Nephron progenitor cell (in vitro differentiated cells): ENCODE data around the gene FOXN3.
A peak's percentile ranks its signal among the peaks of the same experiment; 100 is the strongest.

ENCODE experiments used
- DNase-seq: peaks from one replicate; pipeline ENCODE4 v3.0.0; 2021
- H3K27ac Mint-ChIP-seq: 2 replicates; pipeline ENCODE4 v1.8.0; 2021; ENCODE audit warnings: mild to moderate bottlenecking, moderate library complexity, mixed read lengths
- H3K27me3 Mint-ChIP-seq: 2 replicates; pipeline ENCODE4 v1.8.0; 2021; ENCODE audit warnings: mild to moderate bottlenecking, low read depth, mixed read lengths; ENCODE audit not compliant: poor library complexity
- H3K36me3 Mint-ChIP-seq: 2 replicates; pipeline ENCODE4 v1.8.0; 2021; ENCODE audit warnings: low read depth, mixed read lengths
- H3K4me1 Mint-ChIP-seq: 2 replicates; pipeline ENCODE4 v1.8.0; 2021; ENCODE audit warnings: mixed read lengths
- H3K4me3 Mint-ChIP-seq: 2 replicates; pipeline ENCODE4 v1.8.0; 2021; ENCODE audit warnings: mild to moderate bottlenecking, moderate library complexity, mixed read lengths
- H3K9me3 Mint-ChIP-seq: 2 replicates; pipeline ENCODE4 v1.8.0; 2021; ENCODE audit warnings: mild to moderate bottlenecking, moderate library complexity, mixed read lengths
- CTCF ChIP-seq: fragments of 200-600 bp; sonication (generic); IDR thresholded peaks from 2 replicates; pipeline ENCODE4 v1.5.0; 2021; ENCODE audit warnings: antibody characterized with exemption

FOXN3 gene

GRCh38 chr14:89185919-89186855 is 230.8 kb downstream of the FOXN3 start:
- H3K27ac Mint-ChIP-seq = no peak overlapping the region
- DNase-seq = no peak
- no peak overlapping the region for H3K4me3 Mint-ChIP-seq
- no peak for TF ChIP-seq CTCF
- peaks cover 20% of the 10 kb centered on the region for H3K4me1 Mint-ChIP-seq
- H3K9me3 Mint-ChIP-seq = no peaks in the 10 kb centered on the region
- peaks cover 15% of the 10 kb centered on the region for H3K36me3 Mint-ChIP-seq
- H3K27me3 Mint-ChIP-seq = no peaks in the 10 kb centered on the region

GRCh38 chr14:89184952-89185351 is 232.1 kb downstream of the FOXN3 start:
- DNase-seq = no peak
- Mint-ChIP-seq H3K9me3 (no peaks in the 10 kb centered on the region), H3K4me1 (peaks cover 25% of the 10 kb centered on the region), H3K27ac (no peak overlapping the region), H3K36me3 (peaks cover 16% of the 10 kb centered on the region), H3K27me3 (no peaks in the 10 kb centered on the region), H3K4me3 (no peak overlapping the region)
- TF ChIP-seq CTCF = no peak

- Mint-ChIP-seq H3K4me1 (peaks cover 25% of the 10 kb centered on the region), H3K9me3 (no peaks in the 10 kb centered on the region), H3K27ac (no peak overlapping the region), H3K27me3 (no peaks in the 10 kb centered on the region), H3K4me3 (no peak overlapping the region), H3K36me3 (peaks cover 12% of the 10 kb centered on the region)
- no peak for TF ChIP-seq CTCF
- DNase-seq = no peak
These were observed 234.7 kb downstream of the FOXN3 start for GRCh38 chr14:89182326-89182725.

GRCh38 chr14:89180546-89180945 is 236.5 kb downstream of the FOXN3 start:
- H3K27ac Mint-ChIP-seq = peak overlapping the region; percentile 43
- H3K36me3 Mint-ChIP-seq = peaks cover 12% of the 10 kb centered on the region
- H3K4me1 Mint-ChIP-seq = peaks cover 28% of the 10 kb centered on the region
- no peaks in the 10 kb centered on the region for H3K27me3 Mint-ChIP-seq
- TF ChIP-seq CTCF = no peak
- H3K9me3 Mint-ChIP-seq = no peaks in the 10 kb centered on the region
- no peak overlapping the region for H3K4me3 Mint-ChIP-seq
- no peak for DNase-seq

- Mint-ChIP-seq H3K27ac (peak overlapping the region; percentile 8), H3K9me3 (no peaks in the 10 kb centered on the region), H3K36me3 (peaks cover 14% of the 10 kb centered on the region), H3K27me3 (no peaks in the 10 kb centered on the region), H3K4me3 (no peak overlapping the region), H3K4me1 (peaks cover 28% of the 10 kb centered on the region)
- TF ChIP-seq CTCF = no peak
- no peak for DNase-seq
These were observed 237.1 kb downstream of the FOXN3 start for GRCh38 chr14:89179891-89180404.
